Measurements from ENCODE around the gene MGMT. TPM values are rescaled to one million over a fixed set of nuclear protein-coding genes. Genes with fewer than 3 reads are reported as not detected.

Gene MGMT
- total RNA-seq, 1 experiment from 2014 or later = 11.5 TPM

GRCh38 chr10:129502448-129502847 is 35.4 kb downstream of the MGMT start:
- no TSS peak for BruUV-seq (replicated peaks)
- POLR2A ChIA-PET = no interaction called here
- intact Hi-C loops (cut with micrococcal nuclease) = no loop called here
- H3K27ac ChIP-seq (ENCODE audit: low read depth, low read length) = no peak overlapping the region
- CTCF ChIA-PET = no interaction called here
- no peaks in the 10 kb centered on the region for H3K36me3 ChIP-seq (ENCODE audit: control insufficient read depth in 1 of 2, insufficient read depth in 2 of 2, low read length in 2 of 2)
- peaks cover 9% of the 10 kb centered on the region in 2 experiments; a peak in 2 of 4 replicates for H3K9me3 ChIP-seq (ENCODE audit: control insufficient read depth in 1 of 2, insufficient read depth in 1 of 2, low read depth in 1 of 2, low read length in 2 of 2)
- no peak overlapping the region for H3K4me2 ChIP-seq (ENCODE audit: low read length)
- no peak for DNase-seq (ENCODE audit: low read depth, low spot score)
- ATAC-seq = no peak
- no peak overlapping the region for H2AFZ ChIP-seq (ENCODE audit: low read depth, low read length, poor library complexity, severe bottlenecking)
- no peaks in the 10 kb centered on the region for H3K9me2 ChIP-seq (ENCODE audit: insufficient read depth)
- RAD21 ChIA-PET (ENCODE audit: low non-redundant PET in 1 of 2, low total read pairs in 2 of 2, uncharacterized antibody in 2 of 2, unreplicated experiment in 2 of 2) = no interaction called here
- H3K9ac ChIP-seq (ENCODE audit: low read length) = no peak overlapping the region
- TF ChIP-seq, protein P1, sequence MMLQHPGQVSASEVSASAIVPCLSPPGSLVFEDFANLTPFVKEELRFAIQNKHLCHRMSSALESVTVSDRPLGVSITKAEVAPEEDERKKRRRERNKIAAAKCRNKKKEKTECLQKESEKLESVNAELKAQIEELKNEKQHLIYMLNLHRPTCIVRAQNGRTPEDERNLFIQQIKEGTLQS (IDR thresholded peaks at IDR 0.05) = no peak
- TF ChIP-seq ELF1 (IDR thresholded peaks at IDR 0.05; ENCODE audit: borderline replicate concordance, low read depth) = no peak
- no peak for TF ChIP-seq EGR1 (IDR thresholded peaks at IDR 0.05; ENCODE audit: low read depth)
- TF ChIP-seq EZH2phosphoT487 (IDR thresholded peaks at IDR 0.05; ENCODE audit: borderline replicate concordance) = no peak
- no peak for TF ChIP-seq SIN3A (IDR thresholded peaks at IDR 0.05; ENCODE audit: low read depth)
- TF ChIP-seq FOSL1 (IDR thresholded peaks at IDR 0.05; ENCODE audit: low read depth) = no peak
- no peak for TF ChIP-seq POLR2AphosphoS5 (IDR thresholded peaks at IDR 0.05; ENCODE audit: low read depth, low read length)
- no peak for TF ChIP-seq SP1 (IDR thresholded peaks at IDR 0.05; ENCODE audit: low read depth)
- no peak for TF ChIP-seq ZNF274 (IDR thresholded peaks at IDR 0.05; ENCODE audit: low read depth, low read length)
- no peak for TF ChIP-seq JUND (IDR thresholded peaks at IDR 0.05)
- TF ChIP-seq YY1 (IDR thresholded peaks at IDR 0.05; ENCODE audit: extremely low read depth, insufficient replicate concordance, low read depth, low read length) = no peak
- no peak for TF ChIP-seq ZFX (IDR thresholded peaks at IDR 0.05)
- TF ChIP-seq, protein P2, sequence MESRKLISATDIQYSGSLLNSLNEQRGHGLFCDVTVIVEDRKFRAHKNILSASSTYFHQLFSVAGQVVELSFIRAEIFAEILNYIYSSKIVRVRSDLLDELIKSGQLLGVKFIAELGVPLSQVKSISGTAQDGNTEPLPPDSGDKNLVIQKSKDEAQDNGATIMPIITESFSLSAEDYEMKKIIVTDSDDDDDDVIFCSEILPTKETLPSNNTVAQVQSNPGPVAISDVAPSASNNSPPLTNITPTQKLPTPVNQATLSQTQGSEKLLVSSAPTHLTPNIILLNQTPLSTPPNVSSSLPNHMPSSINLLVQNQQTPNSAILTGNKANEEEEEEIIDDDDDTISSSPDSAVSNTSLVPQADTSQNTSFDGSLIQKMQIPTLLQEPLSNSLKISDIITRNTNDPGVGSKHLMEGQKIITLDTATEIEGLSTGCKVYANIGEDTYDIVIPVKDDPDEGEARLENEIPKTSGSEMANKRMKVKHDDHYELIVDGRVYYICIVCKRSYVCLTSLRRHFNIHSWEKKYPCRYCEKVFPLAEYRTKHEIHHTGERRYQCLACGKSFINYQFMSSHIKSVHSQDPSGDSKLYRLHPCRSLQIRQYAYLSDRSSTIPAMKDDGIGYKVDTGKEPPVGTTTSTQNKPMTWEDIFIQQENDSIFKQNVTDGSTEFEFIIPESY (IDR thresholded peaks at IDR 0.05; ENCODE audit: extremely low read depth, insufficient replicate concordance, low read length) = no peak
- no peak for TF ChIP-seq EZH2 (IDR thresholded peaks at IDR 0.05)
- no peaks in the 10 kb centered on the region for H3K79me2 ChIP-seq (ENCODE audit: insufficient read depth, low read length)
- no peak overlapping the region for H3K4me3 ChIP-seq (replicated peaks in 1 of 2; ENCODE audit: low read depth in 1 of 2, low read length in 2 of 2)
- no peaks in the 10 kb centered on the region for H3K27me3 ChIP-seq (ENCODE audit: insufficient read depth, low read length)
- no peaks in the 10 kb centered on the region for H3K4me1 ChIP-seq (ENCODE audit: control insufficient read depth in 1 of 2, insufficient read depth in 2 of 2, low read length in 2 of 2)
- H4K20me1 ChIP-seq (ENCODE audit: insufficient read depth) = no peaks in the 10 kb centered on the region
